HG02759 (cell line): ENCODE measurements around the gene CIDEC.
"Not testable (repeated sequence)": the region's sequence is repeated elsewhere in the genome, so short reads cannot be mapped to it uniquely, and the experiment has no call there.

Source experiments
- ATAC-seq: cut with Tn5 transposase; IDR thresholded peaks from one replicate; pipeline ENCODE4 v1.9.1; 2021; ENCODE audit warnings: mild to moderate bottlenecking, moderate library complexity; ENCODE audit not compliant: unreplicated experiment

CIDEC gene

GRCh38 chr3:9881441-9881840 lies 1.4 kb upstream of the CIDEC start:
- ATAC-seq: no peak

- no peak for ATAC-seq
Measured at GRCh38 chr3:9878700-9879099, 1.4 kb downstream of the CIDEC start.

GRCh38 chr3:9876991-9877390 lies 3.1 kb downstream of the CIDEC start:
- ATAC-seq: no peak

GRCh38 chr3:9876255-9876654 lies 3.8 kb downstream of the CIDEC start:
- ATAC-seq: not testable (repeated sequence)

GRCh38 chr3:9875448-9875847 lies 4.6 kb downstream of the CIDEC start:
- no peak for ATAC-seq

GRCh38 chr3:9872067-9872466 lies 8.0 kb downstream of the CIDEC start:
- not testable (repeated sequence) for ATAC-seq

GRCh38 chr3:9870978-9871377 lies 9.1 kb downstream of the CIDEC start:
- ATAC-seq: no peak

GRCh38 chr3:9869955-9870354 lies 10.1 kb downstream of the CIDEC start:
- no peak for ATAC-seq

GRCh38 chr3:9867106-9867505 lies 12.9 kb downstream of the CIDEC start:
- ATAC-seq: no peak

- ATAC-seq: no peak
Measured at GRCh38 chr3:9866639-9867038, 13.4 kb downstream of the CIDEC start.

- ATAC-seq: not testable (repeated sequence)
Measured at GRCh38 chr3:9865125-9865637, 14.9 kb downstream of the CIDEC start.

GRCh38 chr3:9864200-9864927 lies 15.7 kb downstream of the CIDEC start:
- ATAC-seq: no peak

- no peak for ATAC-seq
Measured at GRCh38 chr3:9863058-9863772, 16.8 kb downstream of the CIDEC start.

- no peak for ATAC-seq
Measured at GRCh38 chr3:9862391-9863057, 17.5 kb downstream of the CIDEC start.

GRCh38 chr3:9861626-9862130 lies 18.4 kb downstream of the CIDEC start:
- no peak for ATAC-seq

GRCh38 chr3:9861201-9861600 lies 18.9 kb downstream of the CIDEC start:
- ATAC-seq: no peak

- ATAC-seq: no peak
Measured at GRCh38 chr3:9859530-9860025, 20.5 kb downstream of the CIDEC start.

- ATAC-seq: no peak
Measured at GRCh38 chr3:9855594-9855993, 24.5 kb downstream of the CIDEC start.

GRCh38 chr3:9854291-9854940 lies 25.6 kb downstream of the CIDEC start:
- not testable (repeated sequence) for ATAC-seq

GRCh38 chr3:9852528-9852927 lies 27.5 kb downstream of the CIDEC start:
- ATAC-seq: no peak

GRCh38 chr3:9851926-9852325 lies 28.1 kb downstream of the CIDEC start:
- not testable (repeated sequence) for ATAC-seq
